Keratinocyte (primary cell): ENCODE data around the gene RGS1. TPM values are rescaled to one million over a fixed set of nuclear protein-coding genes. Genes with fewer than 3 reads are reported as not detected.
A peak's percentile ranks its signal among the peaks of the same experiment; 100 is the strongest.

ENCODE experiments used
- DNase-seq: peaks from one replicate; pipeline ENCODE4 v3.0.0-alpha.2; 2011; ENCODE audit warnings: low read depth, missing footprints, low spot score
- FAIRE-seq: peaks from 2 replicates; lab custom pipeline; 2011; peaks lifted over from hg19 to GRCh38; lab: Jason Lieb, UNC
- H2AFZ ChIP-seq: 2 replicates; pipeline ENCODE4 v1.6.0; 2012; ENCODE audit warnings: low read length, control low read depth, inconsistent platforms; ENCODE audit not compliant: control insufficient read depth
- H3K27ac ChIP-seq: 2 replicates; pipeline ENCODE4 v1.5.1; 2011; ENCODE audit warnings: low read length; ENCODE audit not compliant: control insufficient read depth, insufficient read depth
- H3K27me3 ChIP-seq: 3 replicates; pipeline ENCODE4 v1.6.0; 2011; ENCODE audit warnings: low read length; ENCODE audit not compliant: control insufficient read depth, insufficient read depth; ENCODE audit errors: extremely low read depth
- H3K36me3 ChIP-seq, 2 experiments: 2 replicates in 1 of 2; 3 replicates in 1 of 2; pipeline ENCODE4 v1.5.1; 2011; ENCODE audit warnings: low read length in 2 of 2, mild to moderate bottlenecking in 1 of 2; ENCODE audit not compliant: control insufficient read depth in 2 of 2, insufficient read depth in 2 of 2; ENCODE audit errors: extremely low read depth in 1 of 2
- H3K4me1 ChIP-seq: 3 replicates; pipeline ENCODE4 v1.5.1; 2011; ENCODE audit warnings: low read length; ENCODE audit not compliant: control insufficient read depth, insufficient read depth; ENCODE audit errors: extremely low read depth
- H3K4me2 ChIP-seq: 3 replicates; pipeline ENCODE4 v1.6.0; 2011; ENCODE audit warnings: low read depth, low read length; ENCODE audit not compliant: control insufficient read depth, insufficient read depth; ENCODE audit errors: extremely low read depth
- H3K4me3 ChIP-seq, 3 experiments: fragments of 200-600 bp in 1 of 3; sonication (generic) in 1 of 3; 2 replicates in 2 of 3; 3 replicates in 1 of 3; pipeline ENCODE4 v1.5.1; 2011 to 2016; ENCODE audit warnings: low read length in 3 of 3, mild to moderate bottlenecking in 3 of 3, control low read depth in 2 of 3, inconsistent platforms in 1 of 3, low read depth in 1 of 3, mixed read lengths in 1 of 3, mixed run types in 1 of 3, moderate library complexity in 1 of 3; ENCODE audit not compliant: control insufficient read depth in 2 of 3, insufficient read depth in 2 of 3; ENCODE audit errors: extremely low read depth in 1 of 3
- H3K79me2 ChIP-seq: 2 replicates; pipeline ENCODE4 v1.6.0; 2012; ENCODE audit warnings: low read length; ENCODE audit not compliant: control insufficient read depth, insufficient read depth
- H3K9ac ChIP-seq: 3 replicates; pipeline ENCODE4 v1.6.0; 2011; ENCODE audit warnings: low read length; ENCODE audit not compliant: control insufficient read depth, insufficient read depth; ENCODE audit errors: extremely low read depth
- H3K9me1 ChIP-seq: 3 replicates; pipeline ENCODE4 v1.6.0; 2011; ENCODE audit warnings: low read length; ENCODE audit not compliant: control insufficient read depth, insufficient read depth; ENCODE audit errors: extremely low read depth
- H3K9me3 ChIP-seq: 2 replicates; pipeline ENCODE4 v1.5.1; 2012; ENCODE audit warnings: low read depth, low read length; ENCODE audit not compliant: control insufficient read depth
- H4K20me1 ChIP-seq: 3 replicates; pipeline ENCODE4 v1.6.0; 2011; ENCODE audit warnings: low read length; ENCODE audit not compliant: control insufficient read depth, insufficient read depth; ENCODE audit errors: extremely low read depth
- CTCF ChIP-seq, 3 experiments: IDR thresholded peaks in 1 of 3; conservative IDR thresholded peaks in 1 of 3; optimal IDR thresholded peaks in 1 of 3; 2 replicates in 2 of 3; 3 replicates in 1 of 3; pipeline versions ENCODE3 to v1.5.1; 2011; ENCODE audit warnings: low read length in 3 of 3, mild to moderate bottlenecking in 3 of 3, moderate library complexity in 2 of 3, control low read depth in 1 of 3, inconsistent platforms in 1 of 3; ENCODE audit not compliant: insufficient read depth in 2 of 3; ENCODE audit errors: extremely low read depth in 1 of 3
- EZH2 ChIP-seq: IDR thresholded peaks from one replicate; pipeline ENCODE4 v1.6.1; 2012; ENCODE audit warnings: inconsistent platforms, mild to moderate bottlenecking, low read length, moderate library complexity
- dilution Hi-C: fragments of 300-500 bp; cut with MboI; formaldehyde crosslinking; loops from one replicate; pipeline ENCODE4 v1.7.0; 2020; ENCODE audit warnings: low sequenced_read_pairs; ENCODE audit not compliant: extremely low pct_ligation_motif_present
- polyA plus RNA-seq, 5 experiments: library from polyadenylated mRNA; depleted of rRNA in 3 of 5; stranded (reverse) in 3 of 5; stranded (forward) in 1 of 5; unstranded in 1 of 5; fragments of >200 nt; gene quantifications; 1 replicate in 1 of 5; 2 replicates in 3 of 5; 3 replicates in 1 of 5; pipeline versions ENCODE4 v1.2.1 to v1.2.3, GENCODE V29; 2011 to 2012; ENCODE audit warnings: missing spikeins in 2 of 5, low read depth in 1 of 5, low replicate concordance in 1 of 5

Gene RGS1
- polyA plus RNA-seq, 1 donor (not counting 4 experiments of a cell fraction or from before 2014, with no cell fraction given), result 0.05 TPM

GRCh38 chr1:192527950-192528349 is 47.6 kb upstream of the RGS1 start:
- Histone ChIP-seq H3K36me3 (no peaks in the 10 kb centered on the region), H3K79me2 (no peaks in the 10 kb centered on the region), H3K9ac (no peak overlapping the region), H3K4me2 (no peak overlapping the region), H3K27me3 (no peaks in the 10 kb centered on the region), H3K27ac (no peak overlapping the region), H3K9me3 (no peaks in the 10 kb centered on the region), H3K4me1 (peaks cover 9% of the 10 kb centered on the region), H2AFZ (no peak overlapping the region), H3K4me3 (no peak overlapping the region), H4K20me1 (no peaks in the 10 kb centered on the region), H3K9me1 (no peaks in the 10 kb centered on the region)
- dilution Hi-C loops, result no loop called here
- FAIRE-seq (no peak), DNase-seq (no peak)
- TF ChIP-seq EZH2, result no peak
- TF ChIP-seq CTCF (optimal IDR thresholded peaks at IDR 0.05 in 1 of 3, IDR thresholded peaks at IDR 0.05 in 1 of 3, conservative IDR thresholded peaks at IDR 0.05 in 1 of 3; ENCODE audit: extremely low read depth in 1 of 3, insufficient read depth in 2 of 3, low read length in 3 of 3), result no peak

DNA sequence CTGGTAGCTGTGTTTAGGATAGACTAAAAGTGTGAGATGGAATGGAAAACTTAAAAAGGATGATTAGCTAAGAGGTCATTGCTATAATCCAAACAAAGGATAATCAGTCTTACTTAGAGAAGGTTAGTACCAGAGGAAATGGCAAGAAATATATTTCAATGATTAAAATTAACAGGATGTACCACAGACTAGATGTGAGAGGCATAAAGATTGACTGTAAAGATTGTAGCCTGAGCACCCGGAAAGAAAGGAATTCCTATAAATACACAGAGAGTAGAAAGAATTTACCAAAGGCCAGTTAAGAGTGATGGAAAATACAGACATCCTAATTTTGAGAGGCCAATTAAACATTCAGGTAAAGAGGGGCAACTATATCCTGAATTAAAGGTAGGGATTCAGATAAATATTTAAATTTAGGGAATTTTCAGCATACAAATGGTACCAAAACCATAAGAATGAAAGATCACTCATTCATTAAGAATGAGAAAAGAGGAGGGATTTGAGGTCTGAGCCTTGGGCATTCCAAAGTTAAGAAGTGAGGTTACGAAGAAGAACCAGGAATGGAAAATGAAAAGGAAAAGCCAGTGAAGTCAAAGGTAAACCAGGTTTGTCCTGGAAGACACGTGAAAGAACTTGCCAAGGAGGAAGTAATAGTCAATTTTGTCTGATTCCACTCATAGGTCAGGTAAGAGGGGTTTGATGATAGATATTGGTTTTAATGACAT is 46.4 kb upstream of the RGS1 start:
- Histone ChIP-seq H3K27me3 (no peaks in the 10 kb centered on the region), H3K79me2 (no peaks in the 10 kb centered on the region), H3K9me1 (no peaks in the 10 kb centered on the region), H4K20me1 (no peaks in the 10 kb centered on the region), H3K36me3 (no peaks in the 10 kb centered on the region), H3K4me2 (no peak overlapping the region), H3K4me1 (peaks cover 9% of the 10 kb centered on the region), H3K9ac (no peak overlapping the region), H3K27ac (no peak overlapping the region), H3K4me3 (no peak overlapping the region), H2AFZ (peak overlapping the region; percentile 15), H3K9me3 (no peaks in the 10 kb centered on the region)
- FAIRE-seq (no peak), DNase-seq (no peak)
- dilution Hi-C loops, result no loop called here
- TF ChIP-seq EZH2 (no peak), CTCF (optimal IDR thresholded peaks at IDR 0.05 in 1 of 3, IDR thresholded peaks at IDR 0.05 in 1 of 3, conservative IDR thresholded peaks at IDR 0.05 in 1 of 3; ENCODE audit: extremely low read depth in 1 of 3, insufficient read depth in 2 of 3, low read length in 3 of 3) (no peak)
